OCI-LY3 (cell line): Measurements from ENCODE around the gene UROC1.

Source experiments
- H2AFZ ChIP-seq: fragments of 200-600, 300-600 bp; shearing (Covaris generic); 2 replicates; pipeline ENCODE4 v1.6.0; 2014; ENCODE audit warnings: antibody characterized with exemption, low read depth, low read length
- H3K27ac ChIP-seq: fragments of 200-600, 300-600 bp; sonication (generic); 2 replicates; pipeline ENCODE4 v1.5.1; 2014; ENCODE audit warnings: mild to moderate bottlenecking, low read length, moderate library complexity, mixed read lengths
- H3K27me3 ChIP-seq: fragments of 200-600, 300-600 bp; sonication (generic); 2 replicates; pipeline ENCODE4 v1.6.1; 2014; ENCODE audit warnings: low read depth, low read length, mixed read lengths
- H3K36me3 ChIP-seq: fragments of 200-600, 300-600 bp; sonication (generic); replicated peaks from 2 replicates; pipeline ENCODE3; 2014; ENCODE audit warnings: low read depth, low read length, mixed read lengths
- H3K4me1 ChIP-seq: fragments of 300-600, 200-600 bp; sonication (generic); 2 replicates; pipeline ENCODE4 v1.6.1; 2014; ENCODE audit warnings: low read length, mixed read lengths
- H3K4me2 ChIP-seq: fragments of 200-600, 300-600 bp; sonication (generic); 2 replicates; pipeline ENCODE4 v1.6.1; 2014; ENCODE audit warnings: low read length, mixed read lengths
- H3K4me3 ChIP-seq: fragments of 300-600, 200-600 bp; sonication (generic); 2 replicates; pipeline ENCODE4 v1.5.1; 2014; ENCODE audit warnings: antibody characterized with exemption, mild to moderate bottlenecking, low read length, moderate library complexity
- H3K79me2 ChIP-seq: fragments of 300-600, 200-600 bp; shearing (Covaris generic); 2 replicates; pipeline ENCODE4 v1.6.1; 2014; ENCODE audit warnings: mild to moderate bottlenecking, low read length, mixed read lengths
- H3K9ac ChIP-seq: fragments of 300-600, 200-600 bp; shearing (Covaris generic); 2 replicates; pipeline ENCODE4 v1.6.0; 2014; ENCODE audit warnings: mild to moderate bottlenecking, low read length, moderate library complexity
- H3K9me3 ChIP-seq: fragments of 200-600, 300-600 bp; shearing (Covaris generic); 2 replicates; pipeline ENCODE4 v1.6.1; 2014; ENCODE audit warnings: low read length, mixed read lengths; ENCODE audit not compliant: insufficient read depth
- H4K20me1 ChIP-seq: fragments of 200-600, 300-600 bp; sonication (generic); 2 replicates; pipeline ENCODE4 v1.6.1; 2016; ENCODE audit warnings: low read length, mixed read lengths; ENCODE audit not compliant: insufficient read depth
- EZH2phosphoT487 ChIP-seq: fragments of 200-600 bp; shearing (Covaris generic); IDR thresholded peaks from 2 replicates; pipeline ENCODE4 v1.6.1; 2018; ENCODE audit warnings: antibody characterized with exemption, mixed run types, low read depth
- TF ChIP-seq, protein P1 (sequence below): fragments of 200-600, 300-600 bp; sonication (generic); IDR thresholded peaks from 2 replicates; pipeline ENCODE4 v1.5.1; 2014; ENCODE audit warnings: antibody characterized with exemption, low read length, low read depth

UROC1 gene

GRCh38 chr3:126445506-126445905, 72.1 kb downstream of the UROC1 start:
- no peak for TF ChIP-seq EZH2phosphoT487
- TF ChIP-seq, protein P1, sequence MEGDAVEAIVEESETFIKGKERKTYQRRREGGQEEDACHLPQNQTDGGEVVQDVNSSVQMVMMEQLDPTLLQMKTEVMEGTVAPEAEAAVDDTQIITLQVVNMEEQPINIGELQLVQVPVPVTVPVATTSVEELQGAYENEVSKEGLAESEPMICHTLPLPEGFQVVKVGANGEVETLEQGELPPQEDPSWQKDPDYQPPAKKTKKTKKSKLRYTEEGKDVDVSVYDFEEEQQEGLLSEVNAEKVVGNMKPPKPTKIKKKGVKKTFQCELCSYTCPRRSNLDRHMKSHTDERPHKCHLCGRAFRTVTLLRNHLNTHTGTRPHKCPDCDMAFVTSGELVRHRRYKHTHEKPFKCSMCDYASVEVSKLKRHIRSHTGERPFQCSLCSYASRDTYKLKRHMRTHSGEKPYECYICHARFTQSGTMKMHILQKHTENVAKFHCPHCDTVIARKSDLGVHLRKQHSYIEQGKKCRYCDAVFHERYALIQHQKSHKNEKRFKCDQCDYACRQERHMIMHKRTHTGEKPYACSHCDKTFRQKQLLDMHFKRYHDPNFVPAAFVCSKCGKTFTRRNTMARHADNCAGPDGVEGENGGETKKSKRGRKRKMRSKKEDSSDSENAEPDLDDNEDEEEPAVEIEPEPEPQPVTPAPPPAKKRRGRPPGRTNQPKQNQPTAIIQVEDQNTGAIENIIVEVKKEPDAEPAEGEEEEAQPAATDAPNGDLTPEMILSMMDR, result no peak
- no peak overlapping the region for H3K9ac ChIP-seq
- no peak overlapping the region for H3K27ac ChIP-seq
- H3K27me3 ChIP-seq, result no peaks in the 10 kb centered on the region
- no peaks in the 10 kb centered on the region for H4K20me1 ChIP-seq
- H3K9me3 ChIP-seq, result no peaks in the 10 kb centered on the region
- H3K79me2 ChIP-seq, result no peaks in the 10 kb centered on the region
- H2AFZ ChIP-seq, result no peak overlapping the region
- H3K4me1 ChIP-seq, result no peaks in the 10 kb centered on the region
- H3K4me2 ChIP-seq, result no peak overlapping the region
- H3K36me3 ChIP-seq, result peaks cover 2% of the 10 kb centered on the region
- H3K4me3 ChIP-seq, result no peak overlapping the region

- Histone ChIP-seq H4K20me1 (no peaks in the 10 kb centered on the region), H3K4me1 (no peaks in the 10 kb centered on the region), H3K27ac (no peak overlapping the region), H3K4me2 (no peak overlapping the region), H3K9me3 (no peaks in the 10 kb centered on the region), H3K79me2 (no peaks in the 10 kb centered on the region), H2AFZ (no peak overlapping the region), H3K27me3 (no peaks in the 10 kb centered on the region), H3K4me3 (no peak overlapping the region), H3K36me3 (no peaks in the 10 kb centered on the region), H3K9ac (no peak overlapping the region)
- TF ChIP-seq, protein P1, result no peak
- no peak for TF ChIP-seq EZH2phosphoT487
Observed at GRCh38 chr3:126442856-126443242, 74.7 kb downstream of the UROC1 start.

DNA sequence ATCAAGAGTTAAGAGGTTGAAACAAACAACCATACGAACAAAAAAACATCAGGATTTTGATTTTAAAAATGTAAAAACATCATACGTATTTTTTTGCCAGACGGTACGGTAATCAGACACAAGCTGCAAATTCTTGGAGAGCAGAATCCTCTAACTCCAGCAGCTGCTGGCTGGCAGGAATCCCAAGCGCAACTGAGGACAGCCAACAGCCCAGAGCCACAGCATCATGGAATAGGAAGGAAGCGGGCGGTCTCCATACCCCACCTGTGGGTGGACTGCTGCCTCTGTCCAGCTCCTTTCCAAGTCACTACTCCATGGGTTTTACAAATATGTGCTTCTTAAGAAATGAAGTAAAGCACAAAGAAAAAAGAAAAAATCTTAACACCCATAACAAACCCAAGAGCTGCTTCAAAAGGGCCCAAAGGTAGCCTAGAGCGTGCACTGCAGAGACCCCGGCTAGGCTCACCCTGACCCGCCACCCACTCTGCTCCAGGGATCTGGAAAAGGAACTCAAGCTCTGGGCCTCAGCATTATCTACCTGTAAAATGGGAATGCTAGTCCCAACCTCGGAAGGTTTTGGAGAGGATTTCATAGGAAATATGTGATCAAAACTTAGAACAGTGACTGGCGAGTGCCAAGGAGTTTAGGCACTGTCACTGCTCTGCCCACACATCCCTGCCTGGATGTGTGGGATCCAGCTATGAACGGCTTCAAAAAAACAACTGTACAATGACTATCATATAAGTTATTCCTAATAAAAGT, 75.3 kb downstream of the UROC1 start:
- H3K9ac ChIP-seq, result no peak overlapping the region
- H4K20me1 ChIP-seq, result no peaks in the 10 kb centered on the region
- no peaks in the 10 kb centered on the region for H3K9me3 ChIP-seq
- TF ChIP-seq, protein P1, result no peak
- no peak for TF ChIP-seq EZH2phosphoT487
- no peak overlapping the region for H2AFZ ChIP-seq
- H3K4me2 ChIP-seq, result no peak overlapping the region
- no peaks in the 10 kb centered on the region for H3K36me3 ChIP-seq
- H3K4me3 ChIP-seq, result no peak overlapping the region
- H3K27me3 ChIP-seq, result no peaks in the 10 kb centered on the region
- H3K27ac ChIP-seq, result no peak overlapping the region
- H3K4me1 ChIP-seq, result no peaks in the 10 kb centered on the region
- no peaks in the 10 kb centered on the region for H3K79me2 ChIP-seq

GRCh38 chr3:126441256-126441880, 76.2 kb downstream of the UROC1 start:
- H3K4me1 ChIP-seq, result no peaks in the 10 kb centered on the region
- no peaks in the 10 kb centered on the region for H3K27me3 ChIP-seq
- no peak overlapping the region for H3K9ac ChIP-seq
- TF ChIP-seq, protein P1, result no peak
- TF ChIP-seq EZH2phosphoT487, result no peak
- no peaks in the 10 kb centered on the region for H4K20me1 ChIP-seq
- no peaks in the 10 kb centered on the region for H3K79me2 ChIP-seq
- H3K4me2 ChIP-seq, result no peak overlapping the region
- no peaks in the 10 kb centered on the region for H3K36me3 ChIP-seq
- H3K9me3 ChIP-seq, result no peaks in the 10 kb centered on the region
- H2AFZ ChIP-seq, result no peak overlapping the region
- no peak overlapping the region for H3K4me3 ChIP-seq
- no peak overlapping the region for H3K27ac ChIP-seq
